Right renal pelvis (tissue), 4 donors: ENCODE measurements around the gene TEX54. TPM values are rescaled to one million over a fixed set of nuclear protein-coding genes. Genes with fewer than 3 reads are reported as not detected.
"Not testable (repeated sequence)": the region's sequence is repeated elsewhere in the genome, so short reads cannot be mapped to it uniquely, and the experiment has no call there.

Source experiments
- DNase-seq, 4 donors: peaks; one replicate each; pipeline ENCODE4 v3.0.0-alpha.2; 2013; ENCODE audit warnings: low read depth in 4 of 4, low spot score in 3 of 4, missing footprints in 1 of 4
- polyA plus RNA-seq, 4 donors: library from polyadenylated mRNA; unstranded; fragments of 120-200 nt; gene quantifications; one replicate each; pipeline ENCODE4 v1.2.1, GENCODE V29; 2013; ENCODE audit not compliant: insufficient read length in 4 of 4

The TEX54 gene
- polyA plus RNA-seq, 4 donors, result 0.17 TPM; not detected in 3

DNA sequence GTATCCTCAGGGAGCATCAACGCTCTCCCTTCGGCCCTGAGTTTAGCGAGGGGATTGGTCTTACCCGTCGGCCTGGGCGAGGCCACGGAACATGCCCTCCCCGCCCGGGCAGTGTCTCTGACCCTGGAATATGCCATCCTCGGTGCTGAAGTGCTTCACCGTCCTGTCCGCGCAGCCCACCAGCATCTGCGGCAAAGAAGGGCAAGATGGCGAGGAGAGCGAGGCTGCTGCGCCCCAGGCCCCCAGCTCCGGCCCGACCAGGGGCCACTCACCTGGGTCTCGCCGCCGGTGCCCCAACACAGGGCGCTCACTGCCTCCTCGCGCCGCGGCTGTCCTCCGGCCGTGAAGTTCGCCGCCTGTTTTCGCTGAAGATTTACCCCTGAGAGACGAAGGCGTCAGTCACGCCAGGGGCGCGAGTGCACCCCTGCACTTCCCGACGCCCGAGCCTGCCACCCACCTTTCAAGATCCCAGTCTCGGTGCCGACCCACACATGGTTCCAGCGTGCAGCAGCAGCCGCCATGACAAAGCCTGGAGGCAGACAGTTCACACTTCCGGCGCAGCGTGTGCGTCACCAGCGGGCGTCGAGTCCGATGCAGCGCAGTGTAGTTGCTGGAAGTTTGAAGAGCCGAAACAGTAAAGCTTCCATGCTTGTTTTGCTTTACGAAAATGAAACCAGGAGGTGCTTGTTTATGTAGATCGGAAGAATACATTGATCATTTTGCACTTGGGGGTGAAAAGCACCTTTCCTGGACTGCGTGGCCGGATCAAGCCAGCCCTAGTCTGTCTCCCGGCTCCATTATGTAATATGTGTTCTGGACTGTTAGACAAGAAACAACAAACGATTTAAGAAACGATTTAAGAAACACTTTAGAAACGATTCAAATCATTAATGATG is 6.7 kb upstream of the TEX54 start, which contains the start of gene WDR74:
Gene WDR74 (minus strand): TSS at position 541 of the 896 bp plus-strand sequence. CDS start 20 bp downstream, at position 521.
- DNase-seq, result peak; percentile 90 to 91 (median 90)

DNA sequence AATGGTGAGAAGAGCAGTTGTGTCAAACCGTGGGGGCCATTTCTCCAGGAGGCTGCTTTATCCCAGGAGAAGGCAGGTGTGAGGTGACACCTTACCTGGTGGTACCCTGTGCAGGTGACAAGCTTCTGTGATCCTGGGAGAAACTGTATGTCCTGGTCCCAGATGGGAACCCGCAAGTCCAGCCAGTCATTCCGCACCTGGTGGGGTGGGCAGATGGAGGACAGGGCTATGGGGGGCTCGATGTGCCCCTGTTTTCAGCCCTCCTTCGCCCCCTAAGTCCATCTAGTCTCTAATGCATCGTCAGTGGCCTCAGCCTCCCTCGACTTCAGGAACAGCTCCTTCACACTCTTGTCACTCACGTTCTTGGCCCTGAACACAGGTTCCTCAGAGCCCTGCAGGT is 2.7 kb upstream of the TEX54 start:
- DNase-seq, result no peak

DNA sequence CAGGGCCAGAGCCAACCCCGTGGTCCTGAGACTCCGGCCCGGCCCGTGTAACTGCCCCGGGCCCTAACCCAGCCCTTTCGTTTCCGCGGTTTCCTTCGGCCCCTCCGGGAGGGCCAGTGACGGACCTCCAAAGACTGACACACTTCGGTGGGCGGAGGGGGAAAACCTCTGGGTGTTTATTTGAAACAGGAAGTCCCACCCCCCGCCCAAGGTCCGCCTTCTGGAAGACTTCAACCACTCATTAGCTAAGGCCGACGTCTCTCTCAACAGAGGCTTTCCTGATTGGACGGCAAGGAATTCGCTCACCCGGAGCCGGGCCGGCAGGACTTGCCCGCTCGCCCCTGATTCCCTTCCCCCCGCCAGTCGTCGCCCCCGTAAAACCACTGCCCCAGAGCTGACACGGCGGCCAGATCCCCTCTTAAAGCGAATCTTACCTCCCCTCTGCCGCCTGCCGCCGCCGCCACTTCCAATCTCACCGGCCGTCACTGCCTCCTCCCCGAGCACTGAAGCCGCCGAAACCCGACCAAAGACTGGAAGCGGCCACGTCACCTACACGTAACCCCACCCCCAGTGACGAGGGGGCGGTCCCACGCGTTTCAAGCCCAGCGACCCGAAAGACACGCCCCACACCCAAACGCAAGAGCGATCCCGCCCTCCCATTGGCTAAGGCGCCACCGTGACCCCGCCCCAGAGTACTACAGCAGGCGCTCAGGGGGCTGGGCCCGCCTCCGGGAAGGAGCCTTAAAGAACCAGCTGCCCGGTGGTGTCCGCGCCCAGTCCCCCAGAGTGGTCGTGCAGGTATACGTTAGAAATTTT is 913 bp downstream of the TEX54 start, which contains the start of gene STX5:
Gene STX5 (minus strand): TSS at position 532 of the 816 bp plus-strand sequence. CDS start 808 bp downstream, outside the sequence.
- peak; percentile 98 to 99 (median 98) for DNase-seq

DNA sequence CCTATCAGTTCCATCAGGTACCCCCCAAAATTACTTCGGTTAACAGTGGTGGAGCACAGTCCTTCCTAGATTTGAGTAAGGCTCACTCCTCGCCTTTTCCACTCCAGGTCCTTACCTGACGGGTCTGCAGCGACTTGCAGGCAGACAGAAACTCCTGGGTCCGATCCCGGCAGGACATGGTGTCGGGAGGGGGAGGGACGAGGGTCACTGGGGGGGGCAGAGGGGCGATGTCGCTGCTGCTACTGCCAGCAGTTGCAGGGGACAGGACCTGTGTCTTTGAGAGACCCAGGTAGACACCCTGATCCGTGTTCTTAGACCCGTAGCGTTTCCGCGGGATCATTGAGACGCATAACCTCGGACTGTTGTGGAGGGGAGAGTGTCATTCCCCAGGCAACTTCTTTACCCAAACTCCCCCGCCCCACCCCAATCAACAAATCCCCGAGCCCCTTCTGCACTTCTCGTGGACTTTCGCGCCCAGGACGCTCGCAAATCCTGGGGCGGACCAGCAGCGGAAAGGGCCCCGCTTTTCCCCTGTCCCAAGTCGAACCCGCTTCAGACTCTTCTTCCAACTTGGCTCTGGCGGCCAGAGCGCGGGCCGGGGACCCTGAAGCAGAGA is 1.6 kb downstream of the TEX54 start:
- DNase-seq, result peak in 1 of 4 donors; percentile 48

DNA sequence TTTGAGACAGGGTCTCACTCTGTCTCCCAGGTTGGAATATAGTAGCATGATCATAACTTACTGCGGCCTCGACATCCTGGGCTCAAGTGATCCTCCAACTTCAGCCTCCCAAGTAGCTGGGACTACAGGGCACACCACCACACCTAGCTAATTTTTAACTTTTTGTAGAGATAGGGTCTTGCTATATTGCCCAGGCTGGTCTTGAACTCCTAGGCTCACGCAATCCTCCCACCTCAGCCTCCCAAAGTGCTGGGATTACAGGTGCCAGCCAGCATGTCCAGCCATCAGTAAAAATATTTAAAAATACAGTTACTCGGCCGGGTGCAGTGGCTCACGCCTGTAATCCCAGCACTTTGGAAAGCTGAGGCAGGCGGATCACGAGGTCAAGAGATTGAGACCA is 4.5 kb downstream of the TEX54 start:
- DNase-seq, result not testable (repeated sequence)

DNA sequence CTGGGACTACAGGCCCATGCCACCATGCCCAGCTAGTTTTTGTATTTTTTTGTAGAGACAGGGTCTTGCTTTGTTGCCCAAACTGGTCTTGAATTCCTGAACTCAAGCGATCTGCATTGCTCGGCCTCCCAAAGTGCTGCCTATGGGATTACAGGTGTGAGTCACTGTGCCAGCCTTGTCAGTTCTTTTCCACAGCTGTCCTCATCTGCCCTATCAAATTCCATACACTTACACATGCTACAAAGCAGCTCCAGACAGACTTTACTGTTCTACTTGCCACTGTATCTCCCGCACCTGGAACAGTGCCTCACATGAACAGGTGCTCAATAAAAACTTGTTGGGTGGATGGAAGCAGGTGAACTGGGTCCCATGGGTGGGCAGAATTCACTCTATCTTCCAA is 9.0 kb downstream of the TEX54 start:
- no peak for DNase-seq

DNA sequence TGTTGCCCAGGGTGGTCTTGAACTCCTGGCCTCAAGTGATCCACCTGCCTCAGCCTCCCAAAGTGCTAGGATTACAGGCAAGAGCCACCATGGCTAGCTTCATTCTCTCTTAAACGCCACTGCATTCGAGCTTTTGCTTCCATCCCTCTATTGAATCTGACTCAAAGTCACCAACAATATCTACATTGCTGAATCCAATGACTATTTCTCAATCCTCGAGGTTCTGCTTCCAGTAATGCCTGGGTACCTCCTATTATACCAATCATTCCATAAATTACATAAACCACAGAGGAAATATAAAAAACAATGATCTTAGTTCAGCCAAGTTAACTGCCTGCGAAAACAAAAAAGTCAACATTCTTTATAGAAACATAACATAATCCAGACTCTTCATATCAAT is 15.5 kb downstream of the TEX54 start:
- no peak for DNase-seq

DNA sequence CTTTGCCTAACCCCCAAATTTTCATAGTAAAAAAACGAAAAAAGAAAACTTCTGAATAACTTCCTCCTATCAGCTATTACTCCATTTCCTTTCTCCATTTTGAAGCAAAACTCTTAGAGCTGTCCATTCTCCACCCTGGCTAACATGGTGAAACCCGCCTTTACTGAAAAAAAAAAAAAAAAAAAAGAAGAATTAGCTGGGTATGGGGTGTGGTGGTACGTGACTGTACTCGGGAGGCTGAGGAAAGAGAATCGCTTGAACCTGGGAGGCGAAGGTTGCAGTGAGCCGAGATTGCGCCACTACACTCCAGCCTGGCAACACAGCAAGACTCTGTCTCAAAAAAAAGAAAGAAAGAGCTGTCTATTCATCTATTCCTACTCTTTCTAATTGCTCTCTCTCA is 16.1 kb downstream of the TEX54 start:
- DNase-seq, result no peak

DNA sequence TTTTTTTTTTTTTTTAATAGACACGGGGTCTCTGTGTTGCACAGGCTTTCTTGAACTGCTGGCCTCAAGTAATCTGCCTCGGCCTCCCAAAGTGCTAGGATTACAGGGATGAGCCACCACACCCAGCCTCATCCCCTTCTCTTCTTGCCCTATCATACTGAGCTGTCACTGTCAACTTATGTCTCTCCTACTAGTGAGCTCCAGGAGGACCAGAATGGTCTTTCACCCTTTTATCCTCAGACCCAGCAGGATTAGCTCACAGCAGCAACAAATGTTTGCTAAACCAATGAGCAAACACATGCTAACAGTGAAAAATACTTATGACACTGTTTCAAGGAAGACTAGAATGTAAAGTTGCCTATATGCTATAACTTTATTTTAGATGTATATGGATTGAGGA is 21.0 kb downstream of the TEX54 start:
- no peak for DNase-seq

DNA sequence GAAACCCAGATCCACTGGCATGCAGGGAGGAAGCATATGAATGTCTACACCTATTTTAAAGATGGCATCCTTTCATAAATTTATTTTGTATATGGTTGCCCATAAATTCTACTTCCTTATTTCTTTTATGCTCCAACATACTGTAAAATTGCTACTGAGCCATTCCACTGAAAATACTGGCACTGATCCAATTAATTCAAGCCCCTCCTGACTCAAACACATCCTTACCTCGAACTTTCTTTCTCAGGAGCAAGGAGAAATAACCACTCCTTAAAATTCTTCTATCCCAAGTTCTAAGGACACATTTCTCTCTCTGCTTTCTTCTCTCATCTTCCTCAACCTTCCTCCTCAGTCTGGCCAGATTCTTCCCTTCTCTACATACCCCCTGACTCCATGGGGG is 21.9 kb downstream of the TEX54 start:
- no peak for DNase-seq

DNA sequence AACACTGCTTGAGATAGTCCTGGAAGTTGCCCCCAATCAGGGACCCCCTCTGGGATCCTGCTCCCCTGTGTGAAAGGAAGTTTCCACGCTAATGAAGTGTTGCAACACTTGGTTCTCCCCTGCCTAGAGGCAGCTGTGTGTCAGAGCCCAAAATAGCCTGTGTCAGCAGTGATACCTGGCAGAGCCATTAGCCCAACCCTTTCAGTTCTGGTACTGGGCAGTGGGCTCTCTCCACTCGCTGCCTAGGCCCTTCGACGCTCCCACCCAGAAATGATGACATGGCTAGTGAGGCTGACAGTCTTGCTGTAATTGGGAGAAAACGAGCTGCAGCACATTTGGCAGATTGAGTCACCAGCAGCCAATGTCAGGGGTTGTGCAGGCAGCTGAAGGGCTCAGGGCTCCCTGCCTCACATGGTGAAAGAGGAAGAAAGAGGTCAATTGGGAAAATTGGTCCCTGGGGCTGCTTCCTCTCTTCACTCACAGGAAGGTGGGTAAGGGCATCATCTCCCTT is 26.0 kb downstream of the TEX54 start:
- DNase-seq, result no peak

DNA sequence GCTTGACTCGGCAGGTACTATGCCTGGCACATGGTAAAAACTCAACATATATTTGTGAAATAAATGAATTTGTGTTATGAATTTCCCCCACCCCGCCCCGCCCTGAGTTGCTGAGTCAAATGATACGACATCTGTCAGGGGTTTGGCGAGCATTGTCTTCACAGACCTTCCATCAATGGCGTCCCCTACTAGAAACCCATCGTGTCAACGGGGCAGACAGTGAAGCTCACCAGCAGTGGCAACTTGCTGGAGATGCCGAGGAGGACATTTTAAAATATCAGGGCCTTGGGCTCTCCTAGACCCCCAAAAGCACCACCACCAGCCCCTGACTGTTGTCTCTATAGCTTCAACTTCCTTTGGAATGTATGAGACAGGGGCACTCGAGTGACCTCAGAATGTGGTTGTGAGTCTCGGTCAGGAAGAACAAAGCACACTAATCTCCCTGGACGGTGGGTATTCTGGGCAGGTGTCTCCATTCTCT is 26.6 kb downstream of the TEX54 start:
- no peak for DNase-seq

DNA sequence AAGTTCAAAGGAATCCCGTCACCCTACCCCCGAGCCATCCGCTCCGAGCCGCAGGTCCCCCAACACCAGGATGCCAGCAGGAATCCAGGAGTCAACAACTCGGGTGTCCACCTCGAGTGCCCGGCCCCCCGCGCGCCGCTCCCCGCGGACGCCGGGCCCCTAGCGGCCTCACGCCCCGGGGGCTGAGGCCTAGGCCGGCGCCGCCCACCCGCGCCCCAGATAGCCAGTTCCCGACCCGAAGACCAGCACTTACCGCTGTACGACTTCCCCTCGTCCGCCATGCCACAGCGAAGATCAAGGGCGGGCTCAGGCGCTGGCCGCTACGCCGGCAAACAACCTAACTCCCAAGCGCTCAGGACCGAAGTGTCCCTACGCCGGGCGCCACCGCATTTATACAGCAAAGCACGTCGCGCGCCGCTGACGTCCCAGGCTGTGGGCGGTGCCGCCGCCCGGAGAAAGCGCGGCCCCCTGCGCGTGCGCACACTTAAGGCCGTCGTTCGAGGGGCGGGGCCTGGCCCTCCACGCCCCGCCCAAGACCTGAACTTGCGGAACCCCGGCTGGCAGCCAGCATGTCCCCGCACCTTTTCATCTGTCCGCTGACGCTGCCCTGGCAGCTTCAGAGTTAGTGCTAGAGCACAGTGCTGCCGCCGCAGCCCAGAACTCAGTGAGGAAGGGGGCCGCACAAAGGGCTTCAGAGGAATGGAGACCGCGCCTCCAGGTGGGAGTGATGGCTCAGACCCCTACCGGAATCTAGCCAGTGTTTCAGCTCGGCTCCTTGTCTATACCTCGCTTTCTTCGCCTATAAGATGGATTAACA is 27.4 kb downstream of the TEX54 start, which contains the start of gene NXF1:
Gene NXF1 (minus strand): TSS at position 365 of the 817 bp plus-strand sequence. CDS start 84 bp downstream, at position 281.
- DNase-seq, result peak; percentile 89 to 97 (median 92)

DNA sequence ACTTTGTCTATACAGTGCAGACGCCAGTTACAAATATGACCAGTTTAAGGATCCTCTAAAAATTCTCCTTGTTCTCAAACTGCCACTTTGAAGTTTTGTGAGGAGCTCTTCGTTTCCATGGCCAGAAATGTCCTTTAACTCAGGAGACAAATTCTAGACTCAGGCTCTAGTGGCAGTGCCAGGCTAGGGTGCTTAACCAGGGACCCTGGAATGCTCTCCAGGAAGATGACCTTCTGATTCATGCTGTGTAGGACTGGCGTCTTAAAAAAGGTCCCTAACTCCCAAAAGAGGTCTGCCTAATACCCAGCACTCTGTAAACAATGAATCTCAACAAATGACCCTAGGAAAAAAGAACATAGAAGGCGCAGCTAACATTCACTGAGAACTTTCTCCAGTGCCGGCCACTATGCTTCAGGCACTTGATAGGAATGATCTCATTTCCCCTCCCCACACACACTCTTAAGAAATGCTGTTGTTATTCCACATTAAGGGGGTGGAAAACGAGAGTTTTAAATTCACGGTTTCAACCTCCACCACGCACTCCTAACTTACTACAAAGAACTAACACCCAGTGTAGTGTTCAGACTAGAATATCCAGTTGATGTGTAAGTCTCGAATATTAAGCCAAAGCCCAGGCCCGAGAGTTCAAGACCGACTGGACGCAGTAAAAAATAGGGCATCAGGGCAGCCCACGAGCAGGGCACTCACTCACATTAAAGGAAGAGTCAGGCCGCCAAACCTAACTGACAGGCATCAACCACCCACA is 28.1 kb downstream of the TEX54 start:
- peak in 1 of 4 donors; percentile 19 for DNase-seq

DNA sequence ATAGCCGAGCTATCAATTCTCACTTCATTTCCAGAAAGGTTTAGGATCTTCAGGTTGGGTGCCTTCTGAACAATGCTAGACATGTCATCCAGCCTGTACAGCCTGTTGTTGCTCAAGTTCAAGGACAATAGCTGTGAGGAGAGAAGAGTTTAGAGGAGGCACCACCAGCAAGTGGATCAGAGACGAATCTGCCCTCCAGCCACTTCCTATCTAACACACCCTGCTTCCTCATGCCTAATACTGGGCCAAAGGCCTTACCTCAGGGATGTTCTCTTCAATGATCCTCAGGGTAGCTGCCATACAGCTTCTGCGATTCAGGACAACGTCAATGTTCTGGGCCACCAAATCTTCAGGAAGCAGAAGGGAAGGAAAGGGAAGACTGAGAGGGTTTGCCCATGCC is 31.6 kb downstream of the TEX54 start:
- no peak for DNase-seq

DNA sequence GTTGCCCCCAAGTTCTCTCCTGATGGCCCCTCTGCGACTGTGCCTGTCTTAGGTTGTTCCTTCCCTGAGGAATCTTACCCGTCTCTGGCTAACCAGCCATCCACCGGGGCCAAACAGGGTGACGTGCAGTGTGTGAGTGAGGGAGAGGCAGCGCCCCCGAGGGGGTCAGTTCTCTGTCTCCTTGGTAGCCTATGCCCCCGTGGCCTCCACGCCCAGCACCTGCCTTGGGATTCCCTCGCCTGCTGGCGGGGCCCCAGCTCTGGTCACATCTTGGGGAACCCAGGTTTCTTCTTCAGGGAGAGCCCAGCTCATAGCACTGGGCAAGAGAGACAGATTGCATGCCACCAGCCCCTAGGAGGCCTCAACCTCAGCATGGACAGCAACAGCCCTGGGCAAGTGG is 33.2 kb downstream of the TEX54 start:
- no peak for DNase-seq

DNA sequence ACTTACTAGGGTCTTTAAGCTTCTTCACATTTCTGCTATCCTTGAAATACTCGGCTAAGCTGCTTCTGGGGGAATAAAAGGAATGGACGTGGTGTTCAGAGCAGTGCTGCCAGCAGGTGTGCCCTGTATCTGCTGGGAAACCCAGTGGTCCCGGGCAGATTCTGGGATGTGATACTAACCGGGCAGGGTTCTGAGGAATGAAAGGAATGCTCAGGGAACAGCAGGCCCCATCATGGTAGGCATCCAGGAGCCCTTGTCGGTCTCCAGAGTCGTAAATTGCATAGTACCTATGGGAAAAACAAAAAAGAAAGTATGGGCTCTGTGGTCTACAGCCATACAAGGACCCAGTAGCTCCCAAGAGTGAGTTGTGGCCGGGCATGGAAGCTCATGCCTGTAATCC is 36.4 kb downstream of the TEX54 start:
- DNase-seq, result no peak

DNA sequence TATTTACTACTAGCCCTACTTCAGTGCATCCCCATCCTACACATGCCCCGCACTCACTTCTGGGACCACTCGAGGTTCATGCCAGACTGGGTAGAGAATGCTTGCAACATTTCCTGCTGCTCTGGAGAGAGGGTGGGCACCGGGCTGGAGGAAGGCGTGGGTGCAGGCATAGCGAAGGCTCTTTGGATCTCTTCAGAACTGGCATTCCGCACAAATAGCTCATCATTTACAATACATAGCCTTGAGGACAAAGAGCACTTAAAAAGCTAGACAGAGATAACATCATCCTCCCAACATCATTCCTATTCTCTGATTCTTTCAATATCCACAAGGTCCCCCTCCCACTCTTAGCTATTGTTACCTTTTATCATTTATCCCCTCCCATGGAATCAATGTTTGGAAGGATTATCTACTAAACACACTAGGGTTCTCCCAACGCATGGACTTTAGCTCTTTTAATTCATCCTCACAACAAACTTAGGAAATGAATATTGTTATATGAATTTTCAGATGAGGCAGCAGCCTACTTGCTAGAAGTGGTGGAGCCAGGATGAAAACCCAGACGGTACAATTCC is 38.4 kb downstream of the TEX54 start:
- DNase-seq, result no peak

DNA sequence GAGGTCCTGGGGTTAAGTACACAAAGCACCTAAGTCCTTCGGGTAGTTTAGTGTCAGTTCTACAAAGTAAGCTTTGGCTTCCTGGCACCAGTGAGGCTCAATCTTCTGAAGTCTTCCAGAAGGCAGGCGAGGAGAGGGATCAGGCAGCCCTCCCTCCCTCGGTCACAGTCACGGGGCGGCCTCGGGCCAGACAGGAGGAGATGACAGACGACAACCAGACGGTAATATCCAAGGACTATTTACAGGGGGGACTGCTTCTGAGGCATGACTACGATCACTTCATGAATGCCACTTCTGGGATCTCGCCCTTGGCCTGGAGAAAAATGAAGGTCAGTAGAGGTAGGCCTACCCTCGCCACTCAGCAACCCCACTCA is 40.5 kb downstream of the TEX54 start:
- DNase-seq, result no peak
